Activated CD8-positive, alpha-beta memory T cell treated with anti-CD3 and anti-CD28 coated beads, Interleukin-2, amount 50 U/mL, for 1 hour (primary cell): Measurements from ENCODE around the gene FNIP2.
"Not testable (repeated sequence)": the region's sequence is repeated elsewhere in the genome, so short reads cannot be mapped to it uniquely, and the experiment has no call there.

Experiments
- DNase-seq: peaks from one replicate; pipeline ENCODE4 v3.0.0-alpha.2; 2020; ENCODE audit errors: extremely low read depth

The FNIP2 gene

GRCh38 chr4:158814636-158815330 is 46.0 kb downstream of the FNIP2 start:
- no peak for DNase-seq

GRCh38 chr4:158816955-158817354 is 48.1 kb downstream of the FNIP2 start:
- no peak for DNase-seq

GRCh38 chr4:158817562-158818296 is 48.9 kb downstream of the FNIP2 start:
- no peak for DNase-seq

GRCh38 chr4:158818560-158819140 is 49.8 kb downstream of the FNIP2 start:
- no peak for DNase-seq

- DNase-seq = no peak
These were observed 51.3 kb downstream of the FNIP2 start for GRCh38 chr4:158819942-158820786.

- DNase-seq = no peak
These were observed 52.6 kb downstream of the FNIP2 start for GRCh38 chr4:158821228-158821971.

GRCh38 chr4:158822348-158822747 is 53.5 kb downstream of the FNIP2 start:
- DNase-seq = no peak

GRCh38 chr4:158823461-158823873 is 54.6 kb downstream of the FNIP2 start:
- DNase-seq = no peak

- no peak for DNase-seq
These were observed 55.8 kb downstream of the FNIP2 start for GRCh38 chr4:158824425-158825274.

GRCh38 chr4:158825433-158826036 is 56.7 kb downstream of the FNIP2 start:
- no peak for DNase-seq

- no peak for DNase-seq
These were observed 57.2 kb downstream of the FNIP2 start for GRCh38 chr4:158826057-158826456.

GRCh38 chr4:158826882-158827281 is 58.1 kb downstream of the FNIP2 start:
- no peak for DNase-seq

- no peak for DNase-seq
These were observed 58.7 kb downstream of the FNIP2 start for GRCh38 chr4:158827543-158827981.

GRCh38 chr4:158828151-158828550 is 59.3 kb downstream of the FNIP2 start:
- DNase-seq = not testable (repeated sequence)

GRCh38 chr4:158829254-158829653 is 60.4 kb downstream of the FNIP2 start:
- no peak for DNase-seq

GRCh38 chr4:158833602-158834001 is 64.8 kb downstream of the FNIP2 start:
- DNase-seq = no peak

- no peak for DNase-seq
These were observed 66.6 kb downstream of the FNIP2 start for GRCh38 chr4:158835226-158836001.

- no peak for DNase-seq
These were observed 67.2 kb downstream of the FNIP2 start for GRCh38 chr4:158836002-158836369.

- no peak for DNase-seq
These were observed 68.1 kb downstream of the FNIP2 start for GRCh38 chr4:158836828-158837449.
